ENCODE data around the gene NIPAL3.
A peak's percentile ranks its signal among the peaks of the same experiment; 100 is the strongest.

NIPAL3 gene

DNA sequence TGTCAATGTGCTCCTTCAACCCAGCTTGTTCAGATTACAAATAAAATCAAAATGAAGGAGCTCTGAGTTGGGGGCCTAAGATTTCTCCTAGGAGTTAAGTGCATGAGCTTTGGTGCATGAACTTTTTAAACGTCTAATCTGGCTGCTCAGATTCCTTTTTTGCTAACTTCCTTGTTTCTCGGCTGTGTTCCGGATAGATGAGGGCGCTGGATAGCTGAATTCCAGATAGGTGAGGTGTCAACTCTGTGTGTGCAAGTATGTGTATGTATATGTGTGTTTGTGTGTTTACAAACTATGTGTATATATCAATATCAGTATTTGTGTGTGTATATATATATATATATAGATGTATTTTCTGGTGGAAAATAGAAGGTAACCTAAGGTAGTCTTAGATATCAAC, 49.5 kb downstream of the NIPAL3 start:
- peak overlapping the region; percentile 38; the same call in 1 of the 2 replicates for H3K4me3 ChIP-seq (ENCODE audit: low read length)
- no peaks in the 10 kb centered on the region for H3K27me3 ChIP-seq (ENCODE audit: insufficient read depth, low read length)
- 72% methylated on average over 4 of the region's 4 CpGs for WGBS
- peak overlapping the region; percentile 37; the same call in 1 of the 2 replicates for H3K27ac ChIP-seq (ENCODE audit: low read depth, low read length)
- H3K4me1 ChIP-seq (ENCODE audit: insufficient read depth, low read length), result peaks cover 30% of the 10 kb centered on the region
- H3K9ac ChIP-seq (ENCODE audit: low read depth, low read length), result no peak overlapping the region
- no peaks in the 10 kb centered on the region for H3K36me3 ChIP-seq (ENCODE audit: insufficient read depth, low read length)
- H3K9me3 ChIP-seq (ENCODE audit: insufficient read depth, low read depth, low read length), result no peaks in the 10 kb centered on the region

- Histone ChIP-seq H3K9ac (ENCODE audit: low read depth, low read length) (no peak overlapping the region), H3K9me3 (ENCODE audit: insufficient read depth, low read depth, low read length) (no peaks in the 10 kb centered on the region), H3K4me1 (ENCODE audit: insufficient read depth, low read length) (peaks cover 30% of the 10 kb centered on the region), H3K36me3 (ENCODE audit: insufficient read depth, low read length) (no peaks in the 10 kb centered on the region), H3K4me3 (ENCODE audit: low read length) (no peak overlapping the region), H3K27ac (ENCODE audit: low read depth, low read length) (no peak overlapping the region; the same call in 1 of the 2 replicates), H3K27me3 (ENCODE audit: insufficient read depth, low read length) (no peaks in the 10 kb centered on the region)
- 90% methylated on average over 2 of the region's 2 CpGs for WGBS
Measured at GRCh38 chr1:24465638-24466037, 50.0 kb downstream of the NIPAL3 start.

- 92% methylated on average over 11 of the region's 11 CpGs for WGBS
- Histone ChIP-seq H3K4me1 (ENCODE audit: insufficient read depth, low read length) (peaks cover 22% of the 10 kb centered on the region), H3K36me3 (ENCODE audit: insufficient read depth, low read length) (no peaks in the 10 kb centered on the region), H3K27ac (ENCODE audit: low read depth, low read length) (no peak overlapping the region), H3K27me3 (ENCODE audit: insufficient read depth, low read length) (no peaks in the 10 kb centered on the region), H3K9me3 (ENCODE audit: insufficient read depth, low read depth, low read length) (no peaks in the 10 kb centered on the region), H3K9ac (ENCODE audit: low read depth, low read length) (no peak overlapping the region), H3K4me3 (ENCODE audit: low read length) (no peak overlapping the region)
Measured at GRCh38 chr1:24468685-24469316, 53.2 kb downstream of the NIPAL3 start.

DNA sequence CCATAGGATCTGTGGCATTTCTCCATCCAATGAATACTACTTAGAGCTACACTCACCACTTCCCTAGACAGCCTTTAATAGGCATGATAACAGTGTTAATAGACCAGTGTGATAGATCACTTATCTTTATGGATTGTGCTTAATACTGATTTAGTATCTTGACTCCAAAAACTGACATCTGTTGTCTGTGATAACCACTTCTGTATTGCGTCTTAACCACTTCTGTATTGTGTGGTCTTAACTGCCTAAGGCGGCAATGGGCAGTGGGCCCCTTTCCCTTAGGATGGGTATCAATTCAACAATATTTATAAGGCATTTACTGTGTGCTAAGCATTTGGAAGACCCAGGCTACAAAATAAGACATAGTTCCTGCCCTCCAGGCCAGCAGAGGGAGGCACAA, 55.0 kb downstream of the NIPAL3 start:
- H3K27me3 ChIP-seq (ENCODE audit: insufficient read depth, low read length), result no peaks in the 10 kb centered on the region

GRCh38 chr1:24472527-24473251, 57.1 kb downstream of the NIPAL3 start:
- no peaks in the 10 kb centered on the region for H3K9me3 ChIP-seq (ENCODE audit: insufficient read depth, low read depth, low read length)
- H3K36me3 ChIP-seq (ENCODE audit: insufficient read depth, low read length), result no peaks in the 10 kb centered on the region
- no peak overlapping the region for H3K27ac ChIP-seq (ENCODE audit: low read depth, low read length)
- H3K4me1 ChIP-seq (ENCODE audit: insufficient read depth, low read length), result peaks cover 6% of the 10 kb centered on the region; the same call in 1 of the 2 replicates
- H3K9ac ChIP-seq (ENCODE audit: low read depth, low read length), result no peak overlapping the region
- no peaks in the 10 kb centered on the region for H3K27me3 ChIP-seq (ENCODE audit: insufficient read depth, low read length)
- WGBS, result 92% methylated on average over 11 of the region's 11 CpGs
- H3K4me3 ChIP-seq (ENCODE audit: low read length), result no peak overlapping the region

More for the DNA sequence above, 55.0 kb downstream of the NIPAL3 start:
- H3K9ac ChIP-seq (ENCODE audit: low read depth, low read length), result no peak overlapping the region
- H3K36me3 ChIP-seq (ENCODE audit: insufficient read depth, low read length), result no peaks in the 10 kb centered on the region
- peaks cover 8% of the 10 kb centered on the region for H3K4me1 ChIP-seq (ENCODE audit: insufficient read depth, low read length)
- no peaks in the 10 kb centered on the region for H3K9me3 ChIP-seq (ENCODE audit: insufficient read depth, low read depth, low read length)
- 100% methylated on average over 1 of the region's 2 CpGs for WGBS
- H3K4me3 ChIP-seq (ENCODE audit: low read length), result no peak overlapping the region
- no peak overlapping the region for H3K27ac ChIP-seq (ENCODE audit: low read depth, low read length)

- H3K9ac ChIP-seq (ENCODE audit: low read depth, low read length), result no peak overlapping the region
- no peaks in the 10 kb centered on the region for H3K27me3 ChIP-seq (ENCODE audit: insufficient read depth, low read length)
- no peak overlapping the region for H3K4me3 ChIP-seq (ENCODE audit: low read length)
- no peak overlapping the region for H3K27ac ChIP-seq (ENCODE audit: low read depth, low read length)
- H3K4me1 ChIP-seq (ENCODE audit: insufficient read depth, low read length), result peaks cover 6% of the 10 kb centered on the region; the same call in 1 of the 2 replicates
- no peaks in the 10 kb centered on the region for H3K9me3 ChIP-seq (ENCODE audit: insufficient read depth, low read depth, low read length)
- no peaks in the 10 kb centered on the region for H3K36me3 ChIP-seq (ENCODE audit: insufficient read depth, low read length)
Measured at GRCh38 chr1:24474193-24474592, 58.6 kb downstream of the NIPAL3 start.

DNA sequence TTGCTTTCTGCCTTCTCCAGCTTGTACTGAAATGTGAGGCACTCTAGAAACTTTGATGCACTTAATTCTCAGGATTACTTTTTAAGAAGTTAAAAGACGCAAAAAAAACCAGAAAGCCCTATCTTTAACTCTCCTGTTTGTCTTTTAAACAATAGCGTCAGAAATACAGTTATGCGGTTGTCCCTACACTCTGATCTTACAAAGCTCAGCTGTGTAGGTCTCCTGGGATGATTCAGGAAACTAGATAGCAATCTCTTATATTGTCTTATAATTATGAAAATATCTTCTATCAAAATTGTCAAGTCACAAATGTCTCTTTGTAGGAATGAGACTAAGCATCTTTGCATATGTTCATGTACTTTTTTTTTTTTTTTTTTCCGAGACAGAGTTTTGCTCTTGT, 60.1 kb downstream of the NIPAL3 start:
- H3K9me3 ChIP-seq (ENCODE audit: insufficient read depth, low read depth, low read length), result no peaks in the 10 kb centered on the region
- H3K36me3 ChIP-seq (ENCODE audit: insufficient read depth, low read length), result no peaks in the 10 kb centered on the region
- no peak overlapping the region for H3K27ac ChIP-seq (ENCODE audit: low read depth, low read length)
- H3K9ac ChIP-seq (ENCODE audit: low read depth, low read length), result no peak overlapping the region
- 91% methylated on average over 4 of the region's 4 CpGs for WGBS
- no peak overlapping the region for H3K4me3 ChIP-seq (ENCODE audit: low read length)
- peaks cover 6% of the 10 kb centered on the region; the same call in 1 of the 2 replicates for H3K4me1 ChIP-seq (ENCODE audit: insufficient read depth, low read length)
- H3K27me3 ChIP-seq (ENCODE audit: insufficient read depth, low read length), result no peaks in the 10 kb centered on the region

- no peaks in the 10 kb centered on the region for H3K27me3 ChIP-seq (ENCODE audit: insufficient read depth, low read length)
- H3K4me1 ChIP-seq (ENCODE audit: insufficient read depth, low read length), result peaks cover 12% of the 10 kb centered on the region; the same call in 1 of the 2 replicates
- H3K9me3 ChIP-seq (ENCODE audit: insufficient read depth, low read depth, low read length), result no peaks in the 10 kb centered on the region
- no peaks in the 10 kb centered on the region for H3K36me3 ChIP-seq (ENCODE audit: insufficient read depth, low read length)
- 100% methylated on average over 1 of the region's 2 CpGs for whole genome bisulfite sequencing
- H3K4me3 ChIP-seq (ENCODE audit: low read length), result no peak overlapping the region
- H3K27ac ChIP-seq (ENCODE audit: low read depth, low read length), result no peak overlapping the region
- no peak overlapping the region for H3K9ac ChIP-seq (ENCODE audit: low read depth, low read length)
Measured at GRCh38 chr1:24476571-24476970, 61.0 kb downstream of the NIPAL3 start.

DNA sequence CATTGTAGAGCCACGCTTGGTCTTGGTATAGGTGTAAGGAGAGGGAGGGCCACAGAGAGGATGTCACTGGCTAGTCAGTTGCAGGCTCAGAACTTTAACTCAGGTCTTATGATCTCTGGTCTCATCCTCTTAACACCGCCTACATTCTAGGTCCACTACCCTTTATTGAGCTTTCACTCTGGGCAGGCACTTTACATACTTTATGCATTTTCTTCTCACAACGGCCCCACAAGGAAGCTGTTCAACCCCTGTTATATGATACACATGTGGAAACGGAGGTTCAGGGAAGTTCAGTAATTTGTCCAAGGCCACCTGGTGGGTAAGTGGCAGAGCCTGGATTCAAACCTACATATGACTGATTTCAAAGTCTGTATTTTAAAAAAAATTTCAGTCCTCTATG, 61.7 kb downstream of the NIPAL3 start:
- Histone ChIP-seq H3K4me1 (ENCODE audit: insufficient read depth, low read length) (peaks cover 15% of the 10 kb centered on the region; the same call in 1 of the 2 replicates), H3K36me3 (ENCODE audit: insufficient read depth, low read length) (no peaks in the 10 kb centered on the region), H3K4me3 (ENCODE audit: low read length) (no peak overlapping the region), H3K9me3 (ENCODE audit: insufficient read depth, low read depth, low read length) (no peaks in the 10 kb centered on the region), H3K9ac (ENCODE audit: low read depth, low read length) (no peak overlapping the region), H3K27me3 (ENCODE audit: insufficient read depth, low read length) (no peaks in the 10 kb centered on the region), H3K27ac (ENCODE audit: low read depth, low read length) (no peak overlapping the region)
- WGBS, result 64% methylated on average over 4 of the region's 4 CpGs

DNA sequence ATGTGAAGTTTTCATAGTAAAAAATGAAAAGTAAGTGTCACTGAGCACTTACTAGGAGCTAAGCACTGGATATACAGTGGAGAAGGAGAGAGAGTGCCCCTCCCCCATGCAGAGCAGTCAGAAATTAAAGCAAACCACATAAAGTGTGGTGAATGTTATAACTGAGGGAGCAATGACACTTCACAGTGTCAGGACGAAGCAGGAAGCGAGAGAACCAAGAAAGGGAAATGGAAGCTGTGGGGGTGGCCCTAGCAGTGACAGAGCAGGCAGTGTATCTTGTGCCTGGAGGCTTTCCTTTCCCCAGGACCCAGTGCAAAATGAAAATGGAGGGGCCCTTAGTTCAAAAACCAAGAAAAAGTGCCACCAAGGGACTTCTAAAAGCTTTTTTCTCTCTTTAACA, 65.5 kb downstream of the NIPAL3 start:
- H3K36me3 ChIP-seq (ENCODE audit: insufficient read depth, low read length), result no peaks in the 10 kb centered on the region
- 72% methylated on average over 2 of the region's 2 CpGs for WGBS
- no peak overlapping the region for H3K4me3 ChIP-seq (ENCODE audit: low read length)
- H3K9ac ChIP-seq (ENCODE audit: low read depth, low read length), result no peak overlapping the region
- no peaks in the 10 kb centered on the region for H3K9me3 ChIP-seq (ENCODE audit: insufficient read depth, low read depth, low read length)
- H3K4me1 ChIP-seq (ENCODE audit: insufficient read depth, low read length), result peaks cover 9% of the 10 kb centered on the region; the same call in 1 of the 2 replicates
- H3K27me3 ChIP-seq (ENCODE audit: insufficient read depth, low read length), result no peaks in the 10 kb centered on the region
- H3K27ac ChIP-seq (ENCODE audit: low read depth, low read length), result no peak overlapping the region

GRCh38 chr1:24481843-24482610, 66.4 kb downstream of the NIPAL3 start:
- Histone ChIP-seq H3K36me3 (ENCODE audit: insufficient read depth, low read length) (no peaks in the 10 kb centered on the region), H3K9me3 (ENCODE audit: insufficient read depth, low read depth, low read length) (no peaks in the 10 kb centered on the region), H3K9ac (ENCODE audit: low read depth, low read length) (no peak overlapping the region), H3K4me3 (ENCODE audit: low read length) (no peak overlapping the region), H3K27me3 (ENCODE audit: insufficient read depth, low read length) (no peaks in the 10 kb centered on the region), H3K4me1 (ENCODE audit: insufficient read depth, low read length) (peaks cover 9% of the 10 kb centered on the region; the same call in 1 of the 2 replicates), H3K27ac (ENCODE audit: low read depth, low read length) (0 out of 2 replicates have a peak overlapping the region, but pooled peaks have one; percentile 5)
- 92% methylated on average over 16 of the region's 16 CpGs for WGBS

Data from HUES64 (cell line).